Ascending aorta (tissue), 2 donors: ENCODE results near the gene FN3K. TPM values are rescaled to one million over a fixed set of nuclear protein-coding genes. Genes with fewer than 3 reads are reported as not detected.

Experiments
- DNase-seq, 2 donors: peaks; one replicate each; pipeline ENCODE4 v3.0.0-alpha.2; 2019; ENCODE audit warnings: low spot score in 2 of 2
- H3K27ac ChIP-seq, 2 donors: fragments of 200-600 bp; sonication (generic); one replicate each; pipeline ENCODE4 v1.5.1; 2016 to 2017; ENCODE audit warnings: mild to moderate bottlenecking in 1 of 2
- H3K27me3 ChIP-seq: fragments of 200-600 bp; sonication (generic); one replicate; pipeline ENCODE4 v1.5.1; 2017
- H3K36me3 ChIP-seq, 2 donors: fragments of 200-600 bp; sonication (generic); one replicate each; pipeline ENCODE4 v1.5.1; 2016
- H3K4me1 ChIP-seq, 2 donors: fragments of 200-600 bp; sonication (generic); one replicate each; pipeline ENCODE4 v1.5.1; 2016 to 2017; ENCODE audit warnings: mild to moderate bottlenecking in 1 of 2
- H3K4me3 ChIP-seq, 2 donors: fragments of 200-600 bp; sonication (generic); one replicate each; pipeline ENCODE4 v1.5.1; 2016 to 2017; ENCODE audit warnings: mild to moderate bottlenecking in 1 of 2
- H3K9me3 ChIP-seq, 2 donors: fragments of 200-600 bp; sonication (generic); one replicate each; pipeline ENCODE4 v1.5.1; 2016
- CTCF ChIP-seq, 3 experiments: fragments of 200-600 bp in 2 of 3; fragments of 450-650 bp in 1 of 3; sonication (generic) in 2 of 3; IDR thresholded peaks; one replicate each; pipeline ENCODE4 v1.5.1; 2016 to 2019; ENCODE audit warnings: antibody characterized with exemption in 3 of 3, mild to moderate bottlenecking in 1 of 3, moderate library complexity in 1 of 3
- intact Hi-C: fragments of 100-400 bp; cut with DNase I; formaldehyde crosslinking; loops from one replicate; pipeline ENCODE4 v1.15.1; 2023
- total RNA-seq: library from RNA; depleted of rRNA; stranded (reverse); fragments of >200 nt; gene quantifications from one replicate; pipeline ENCODE4 v1.1.0, GENCODE V29; 2016

Gene FN3K
- total RNA-seq, 1 donor from 2014 or later, result 10.5 TPM

GRCh38 chr17:82726427-82726826 is 9.0 kb upstream of the FN3K start:
- Histone ChIP-seq H3K4me1 (no peaks in the 10 kb centered on the region), H3K4me3 (no peak overlapping the region), H3K36me3 (peaks cover 18 to 63% of the 10 kb centered on the region in 2 donors), H3K27me3 (no peaks in the 10 kb centered on the region), H3K9me3 (no peaks in the 10 kb centered on the region), H3K27ac (no peak overlapping the region)
- TF ChIP-seq CTCF (IDR thresholded peaks at IDR 0.05), result no peak
- DNase-seq, result no peak
- intact Hi-C loops, result no loop called here

- H3K4me3 ChIP-seq, result no peak overlapping the region
- H3K27ac ChIP-seq, result no peak overlapping the region
- intact Hi-C loops, result no loop called here
- H3K36me3 ChIP-seq, result peaks cover 12 to 34% of the 10 kb centered on the region in 2 donors
- no peaks in the 10 kb centered on the region for H3K9me3 ChIP-seq
- no peak for DNase-seq
- no peaks in the 10 kb centered on the region for H3K27me3 ChIP-seq
- no peaks in the 10 kb centered on the region for H3K4me1 ChIP-seq
- no peak for TF ChIP-seq CTCF (IDR thresholded peaks at IDR 0.05)
Measured at GRCh38 chr17:82729479-82730260, 5.7 kb upstream of the FN3K start.

- Histone ChIP-seq H3K4me3 (no peak overlapping the region), H3K36me3 (peaks cover 5 to 22% of the 10 kb centered on the region in 2 donors), H3K9me3 (no peaks in the 10 kb centered on the region), H3K4me1 (peaks cover 0 to 9% of the 10 kb centered on the region in 2 donors), H3K27me3 (no peaks in the 10 kb centered on the region), H3K27ac (no peak overlapping the region)
- intact Hi-C loops, result no loop called here
- TF ChIP-seq CTCF (IDR thresholded peaks at IDR 0.05), result no peak
- DNase-seq, result no peak
Measured at GRCh38 chr17:82732118-82732743, 3.2 kb upstream of the FN3K start.

- DNase-seq, result no peak
- H3K4me1 ChIP-seq, result peaks cover 0 to 9% of the 10 kb centered on the region in 2 donors
- H3K36me3 ChIP-seq, result peaks cover 24 to 26% of the 10 kb centered on the region in 2 donors
- H3K27ac ChIP-seq, result peak overlapping the region in 1 of 2 donors; percentile 90
- peaks cover 0 to 8% of the 10 kb centered on the region in 2 donors for H3K9me3 ChIP-seq
- peak overlapping the region in 1 of 2 donors; percentile 100 for H3K4me3 ChIP-seq
- TF ChIP-seq CTCF (IDR thresholded peaks at IDR 0.05), result no peak
- intact Hi-C loops, result loop anchor here (2.0 kb wide), 1 partner anchor 14 kb away; no protein-coding TSS in a partner anchor
- H3K27me3 ChIP-seq, result no peaks in the 10 kb centered on the region
Measured at GRCh38 chr17:82736511-82737185, 1.2 kb downstream of the FN3K start.

- H3K27ac ChIP-seq, result no peak overlapping the region
- H3K4me1 ChIP-seq, result peaks cover 0 to 9% of the 10 kb centered on the region in 2 donors
- intact Hi-C loops, result loop anchor here (2.0 kb wide), 1 partner anchor 13 kb away; no protein-coding TSS in a partner anchor
- no peaks in the 10 kb centered on the region for H3K27me3 ChIP-seq
- DNase-seq, result no peak
- peaks cover 40 to 41% of the 10 kb centered on the region in 2 donors for H3K36me3 ChIP-seq
- H3K9me3 ChIP-seq, result peaks cover 0 to 8% of the 10 kb centered on the region in 2 donors
- no peak for TF ChIP-seq CTCF (IDR thresholded peaks at IDR 0.05)
- no peak overlapping the region for H3K4me3 ChIP-seq
Measured at GRCh38 chr17:82737967-82738877, 2.8 kb downstream of the FN3K start.
